Cardiac fibroblast (primary cell): ENCODE data around the gene TBL1XR1.

Experiments used
- DNase-seq, 2 donors: peaks; one replicate each; pipeline versions ENCODE4 v3.0.0 to v3.0.0-alpha.2; 2010; ENCODE audit warnings: low read depth in 2 of 2
- H3K4me3 ChIP-seq, 2 donors: replicated peaks in 1 of 2; 1 replicate in 1 of 2; 2 replicates in 1 of 2; pipeline ENCODE4 v1.5.1; 2011; ENCODE audit warnings: low read depth in 2 of 2, low read length in 2 of 2, mild to moderate bottlenecking in 2 of 2, moderate library complexity in 1 of 2
- CTCF ChIP-seq: IDR thresholded peaks from one replicate; pipeline ENCODE4 v1.5.1; 2011; ENCODE audit warnings: low read depth, mild to moderate bottlenecking, low read length, inconsistent platforms

TBL1XR1 gene

GRCh38 chr3:177089110-177089509 is 108.2 kb downstream of the TBL1XR1 start:
- H3K4me3 ChIP-seq, result no peak overlapping the region
- DNase-seq, result no peak
- no peak for TF ChIP-seq CTCF

GRCh38 chr3:177085794-177086193 is 111.5 kb downstream of the TBL1XR1 start:
- no peak overlapping the region for H3K4me3 ChIP-seq
- TF ChIP-seq CTCF, result no peak
- DNase-seq, result no peak

- DNase-seq, result no peak
- H3K4me3 ChIP-seq, result no peak overlapping the region
- TF ChIP-seq CTCF, result no peak
Observed at GRCh38 chr3:177084616-177085015, 112.7 kb downstream of the TBL1XR1 start.

- DNase-seq, result no peak
- TF ChIP-seq CTCF, result no peak
- H3K4me3 ChIP-seq, result no peak overlapping the region
Observed at GRCh38 chr3:177080122-177080521, 117.2 kb downstream of the TBL1XR1 start.

GRCh38 chr3:177079684-177080083 is 117.6 kb downstream of the TBL1XR1 start:
- no peak for DNase-seq
- no peak overlapping the region for H3K4me3 ChIP-seq
- no peak for TF ChIP-seq CTCF

GRCh38 chr3:177071496-177072156 is 125.7 kb downstream of the TBL1XR1 start:
- TF ChIP-seq CTCF, result no peak
- H3K4me3 ChIP-seq, result no peak overlapping the region
- no peak for DNase-seq
